Suppressor macrophage (primary cell): ENCODE measurements around the gene LRRTM2.
A peak's percentile ranks its signal among the peaks of the same experiment; 100 is the strongest.
"Not testable (repeated sequence)": the region's sequence is repeated elsewhere in the genome, so short reads cannot be mapped to it uniquely, and the experiment has no call there.

Experiments used
- DNase-seq, 4 experiments: peaks; one replicate each; pipeline ENCODE4 v3.0.0-alpha.2; 2020 to 2022
- total RNA-seq, 17 experiments: gene quantifications; one replicate each; lab custom pipeline; 2026; ENCODE audit warnings: mixed read lengths in 6 of 17, inconsistent platforms in 3 of 17; lab: John Stamatoyannopoulos, UW

Gene LRRTM2, protein sequence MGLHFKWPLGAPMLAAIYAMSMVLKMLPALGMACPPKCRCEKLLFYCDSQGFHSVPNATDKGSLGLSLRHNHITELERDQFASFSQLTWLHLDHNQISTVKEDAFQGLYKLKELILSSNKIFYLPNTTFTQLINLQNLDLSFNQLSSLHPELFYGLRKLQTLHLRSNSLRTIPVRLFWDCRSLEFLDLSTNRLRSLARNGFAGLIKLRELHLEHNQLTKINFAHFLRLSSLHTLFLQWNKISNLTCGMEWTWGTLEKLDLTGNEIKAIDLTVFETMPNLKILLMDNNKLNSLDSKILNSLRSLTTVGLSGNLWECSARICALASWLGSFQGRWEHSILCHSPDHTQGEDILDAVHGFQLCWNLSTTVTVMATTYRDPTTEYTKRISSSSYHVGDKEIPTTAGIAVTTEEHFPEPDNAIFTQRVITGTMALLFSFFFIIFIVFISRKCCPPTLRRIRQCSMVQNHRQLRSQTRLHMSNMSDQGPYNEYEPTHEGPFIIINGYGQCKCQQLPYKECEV
- total RNA-seq = 0 to 2.4 (median 0) reads per million in 17 experiments

DNA sequence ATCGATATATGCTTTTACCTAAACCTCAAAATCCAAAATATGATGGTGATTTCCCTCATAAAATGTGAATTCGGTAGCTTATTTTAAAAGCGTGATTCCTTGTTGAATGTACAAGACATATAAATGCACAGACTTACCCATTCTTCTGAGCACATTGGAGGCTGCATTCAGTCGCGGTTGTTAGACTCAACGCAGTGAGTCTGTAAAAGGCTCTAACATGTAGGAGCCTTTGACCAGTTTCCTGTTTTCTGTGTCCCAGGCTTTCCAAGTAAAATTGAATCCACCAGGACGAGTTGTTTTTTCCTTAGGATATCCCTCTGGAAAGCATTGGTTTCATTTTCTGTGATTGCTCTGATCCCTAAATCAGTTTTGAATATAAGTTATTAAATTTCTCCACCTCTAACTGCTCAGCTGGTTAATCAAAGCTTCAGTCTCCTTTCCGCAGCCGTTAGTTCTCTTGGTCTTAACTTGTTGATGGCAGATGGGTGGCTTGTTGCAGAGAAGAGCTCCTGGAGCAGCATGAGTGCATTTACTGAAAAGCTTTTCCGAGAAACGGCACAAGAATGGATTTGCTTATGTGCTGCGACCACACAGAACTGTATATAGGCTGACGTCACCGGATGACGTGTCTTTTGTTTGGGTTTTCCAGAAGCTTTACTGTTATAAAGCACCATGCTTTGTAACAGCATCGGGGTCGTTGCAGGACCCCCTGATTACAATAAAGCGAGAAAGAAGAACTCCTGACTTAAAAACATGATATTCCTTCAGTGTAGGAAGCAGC lies at the start of gene LRRTM2:
LRRTM2 (minus strand) TSS at position 565 of the 781 bp plus-strand sequence; CDS start at position 141, 424 bp downstream.
- no peak for DNase-seq

DNA sequence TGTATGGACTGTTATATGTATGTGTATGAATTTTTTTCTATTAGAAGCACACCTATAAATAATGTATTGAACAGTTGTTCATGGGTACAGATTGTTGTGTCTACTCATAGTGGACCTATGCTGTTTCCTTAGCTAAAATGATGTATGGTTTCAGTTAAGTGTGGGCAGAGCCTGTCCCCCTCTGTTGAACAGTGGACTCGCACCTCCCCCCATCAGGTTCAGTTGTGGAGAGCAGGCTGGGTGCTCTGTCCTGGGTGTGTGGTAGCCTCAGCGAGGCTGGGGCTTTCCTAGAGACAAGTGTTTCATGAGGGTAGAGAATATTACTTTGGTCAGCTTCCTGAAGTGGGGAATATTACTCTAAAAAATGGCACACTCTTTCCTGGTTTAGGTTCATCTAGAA lies 47.4 kb upstream of the LRRTM2 start:
- no peak for DNase-seq

DNA sequence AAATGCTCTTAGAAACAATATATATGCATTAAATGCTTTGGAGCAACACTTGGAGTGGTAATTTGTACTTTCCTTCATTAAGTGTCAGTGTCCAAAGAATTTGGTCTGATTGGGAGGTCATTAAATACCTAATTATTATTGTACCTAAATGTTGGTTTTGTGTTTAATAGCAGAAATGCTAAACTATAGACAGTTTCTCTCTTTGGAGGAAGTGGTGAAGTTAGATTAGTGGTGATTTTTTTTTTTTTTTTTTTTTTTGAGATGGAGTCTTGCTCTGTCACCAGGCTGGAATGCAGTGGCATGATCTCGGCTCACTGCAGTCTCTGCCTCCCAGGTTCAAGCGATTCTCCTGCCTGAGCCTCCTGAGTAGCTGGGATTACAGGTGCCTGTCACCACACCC lies 46.2 kb upstream of the LRRTM2 start:
- not testable (repeated sequence) for DNase-seq

DNA sequence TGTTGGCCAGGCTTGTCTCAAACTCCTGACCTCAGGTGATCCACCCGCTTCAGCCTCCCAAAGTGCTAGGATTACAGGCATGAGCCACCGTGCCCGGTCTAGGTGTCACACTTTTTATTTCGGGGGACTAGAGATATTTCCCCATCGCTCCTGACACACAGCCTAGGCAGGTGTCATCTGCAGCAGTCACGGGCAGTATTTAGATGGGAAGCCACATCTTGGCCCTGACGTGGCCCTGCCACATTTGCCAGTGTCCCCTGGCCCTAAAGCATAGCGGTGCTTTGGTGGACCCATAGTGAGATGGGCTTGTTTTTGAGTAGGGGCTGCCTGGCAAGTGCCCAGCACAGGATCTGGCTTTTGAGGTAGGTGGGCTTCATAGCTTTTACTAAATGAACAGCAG lies 45.0 kb upstream of the LRRTM2 start:
- no peak for DNase-seq

DNA sequence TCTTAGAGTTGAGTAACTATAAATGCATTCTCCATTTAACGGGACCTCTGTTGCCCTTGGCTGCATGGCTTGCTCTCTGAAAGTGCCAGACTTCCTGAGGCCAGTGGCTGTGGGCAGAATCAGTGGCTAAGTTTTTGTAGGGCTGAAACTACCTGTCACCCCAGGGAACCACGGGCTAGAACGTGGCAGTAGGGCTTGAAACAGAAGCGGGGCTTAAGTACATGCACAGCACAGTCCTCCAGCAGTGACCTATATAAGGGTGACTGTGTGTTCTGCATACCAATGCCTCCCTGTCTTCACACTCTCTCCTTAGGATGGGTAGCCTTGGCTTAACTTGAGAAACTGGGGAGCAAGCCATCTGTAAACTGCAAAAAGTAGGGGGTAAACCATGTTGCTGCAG lies 43.6 kb upstream of the LRRTM2 start:
- DNase-seq = no peak

- no peak for DNase-seq
Measured at GRCh38 chr5:138914338-138914737, 39.2 kb upstream of the LRRTM2 start.

DNA sequence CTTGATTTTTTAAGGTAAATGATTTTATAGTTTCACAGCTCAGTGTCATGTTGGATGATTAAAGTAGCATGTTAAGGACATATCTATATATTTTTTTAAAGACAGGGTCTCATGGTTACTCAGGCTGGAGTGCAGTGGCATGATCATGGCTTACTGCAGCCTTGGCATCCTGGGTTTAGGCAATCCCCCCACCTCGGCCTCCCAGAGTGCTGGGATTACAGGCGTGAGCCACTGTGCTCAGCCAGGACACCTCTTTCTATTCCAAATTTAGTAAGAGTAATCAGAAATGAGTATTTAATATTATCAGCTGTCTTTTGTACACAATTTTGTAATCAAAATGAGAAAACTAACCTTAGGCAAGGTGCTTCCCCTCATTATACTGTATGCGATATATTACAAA lies 38.6 kb upstream of the LRRTM2 start:
- DNase-seq = no peak

DNA sequence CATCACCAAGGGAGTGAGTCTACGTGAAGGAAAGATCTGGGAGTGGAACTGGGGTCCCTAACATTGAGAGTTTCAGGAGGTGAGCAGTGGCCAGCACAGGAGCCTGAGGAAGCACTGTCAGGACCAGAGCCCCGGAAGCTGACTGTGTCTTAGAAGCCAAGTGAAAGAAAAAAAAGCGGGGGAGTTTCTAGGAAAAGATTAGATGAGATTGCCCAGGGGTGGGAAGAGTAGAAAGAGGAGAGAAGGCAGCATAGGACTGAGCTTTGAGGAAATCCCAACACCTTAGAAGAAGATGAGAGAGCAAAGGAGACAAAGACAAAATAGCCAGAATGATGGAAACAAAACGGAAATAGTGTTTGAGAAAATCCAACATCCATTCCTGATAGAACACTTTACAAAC lies 37.0 kb upstream of the LRRTM2 start:
- DNase-seq = no peak

GRCh38 chr5:138911441-138911840 lies 36.3 kb upstream of the LRRTM2 start:
- no peak for DNase-seq

DNA sequence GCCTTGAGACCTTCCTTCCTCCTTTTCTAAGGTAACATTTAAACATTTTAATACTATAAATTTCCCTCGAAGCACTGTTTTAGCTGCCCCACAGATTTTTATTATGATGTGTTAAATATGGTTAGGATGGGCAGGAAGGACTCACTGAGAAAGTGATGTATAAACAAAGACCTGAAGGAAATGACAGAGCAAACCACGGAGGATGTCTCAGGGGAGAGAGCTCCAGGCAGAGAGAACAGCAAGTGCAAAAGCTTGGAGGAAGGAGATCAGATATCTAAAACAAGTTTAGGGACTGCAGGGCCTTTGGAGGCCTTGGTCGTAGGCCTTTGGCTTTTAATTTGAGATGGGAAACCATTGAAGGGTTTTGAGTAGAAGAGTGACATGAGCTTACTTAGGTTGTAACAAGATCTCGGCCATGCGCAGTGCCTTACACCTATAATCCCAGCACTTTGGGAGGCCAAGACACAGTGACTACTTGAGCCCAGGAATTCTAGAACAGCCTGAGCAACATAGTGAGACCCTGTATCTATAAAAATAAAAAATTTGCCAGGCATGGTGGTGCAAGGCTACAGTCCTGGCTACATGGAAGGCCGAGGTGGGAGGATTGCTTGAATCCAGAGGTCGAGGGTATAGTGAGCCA lies 35.5 kb upstream of the LRRTM2 start:
- no peak for DNase-seq

- no peak for DNase-seq
Measured at GRCh38 chr5:138909734-138910133, 34.6 kb upstream of the LRRTM2 start.

GRCh38 chr5:138905541-138905940 lies 30.4 kb upstream of the LRRTM2 start:
- no peak for DNase-seq

- no peak for DNase-seq
Measured at GRCh38 chr5:138903130-138903775, 28.1 kb upstream of the LRRTM2 start.

DNA sequence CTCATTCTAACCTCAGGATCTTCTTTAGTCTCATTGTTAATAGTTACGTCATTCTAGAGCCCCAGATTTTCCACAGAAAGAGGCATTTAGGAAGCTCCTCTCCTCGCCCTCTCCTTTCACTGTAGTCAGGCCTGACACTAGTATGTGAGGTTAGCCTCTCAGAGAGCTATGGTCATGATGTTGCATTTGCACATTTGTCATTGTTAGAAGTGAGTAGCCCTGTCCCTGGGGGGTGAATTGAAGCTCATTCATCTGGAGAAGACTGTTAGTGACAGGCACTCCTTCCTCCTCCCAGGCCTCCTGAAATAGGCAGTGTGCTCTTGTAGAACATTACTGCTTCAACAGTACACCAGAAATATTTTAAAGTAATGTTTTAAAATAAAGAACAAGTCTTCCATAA lies 26.6 kb upstream of the LRRTM2 start:
- DNase-seq = no peak

DNA sequence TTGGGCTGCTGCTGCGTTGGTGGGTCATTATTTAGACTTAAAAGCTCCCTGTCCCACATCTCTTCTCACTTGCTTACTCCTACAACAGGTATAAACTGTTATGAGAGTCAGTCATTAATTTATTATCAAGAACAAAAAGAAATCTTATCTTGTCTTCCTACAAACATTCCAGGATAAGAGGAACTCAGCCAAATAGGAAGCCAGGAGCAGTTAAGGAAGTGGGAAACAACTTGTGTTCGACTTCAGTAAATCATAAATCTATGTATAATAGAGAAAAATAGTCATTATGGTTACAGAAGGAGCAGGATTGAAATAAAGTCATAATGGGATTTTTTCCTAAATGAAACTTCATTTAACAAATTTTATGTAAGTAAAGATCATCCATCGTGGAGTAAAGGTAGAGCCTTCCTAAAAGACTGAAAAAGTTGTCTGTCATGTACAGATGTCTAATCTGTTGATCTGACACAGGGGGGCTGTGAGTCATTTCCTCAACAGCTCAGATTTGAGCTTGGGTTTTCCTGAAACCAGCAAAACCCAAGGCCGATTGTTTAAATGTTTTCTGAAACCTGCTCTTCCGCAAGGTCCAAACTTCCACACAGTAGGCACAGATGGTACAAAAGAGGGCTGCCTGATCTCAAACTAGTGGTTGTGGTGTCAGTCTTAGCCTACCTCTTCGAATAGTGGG lies 25.3 kb upstream of the LRRTM2 start:
- peak in 2 of 4 experiments; percentile 9 to 17 for DNase-seq

DNA sequence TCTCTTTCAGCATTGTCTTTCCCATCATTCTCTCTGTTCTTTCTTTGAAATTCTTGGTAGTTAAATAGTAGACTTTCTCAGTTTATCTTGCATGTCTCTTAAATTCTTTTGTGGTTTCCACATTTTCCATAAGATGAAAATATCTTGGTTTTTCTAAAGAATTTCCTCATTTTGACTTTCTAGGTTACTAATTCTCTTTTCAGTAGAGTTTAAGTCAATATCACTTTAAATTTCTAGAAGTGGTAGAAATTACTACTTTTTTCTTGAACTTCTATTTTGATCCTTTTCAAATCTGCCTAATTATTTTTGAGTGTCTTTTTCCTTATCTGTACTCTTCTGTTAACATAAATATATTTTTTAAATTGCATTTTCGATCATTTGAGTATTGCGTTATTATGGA lies 23.6 kb upstream of the LRRTM2 start:
- no peak for DNase-seq

- no peak for DNase-seq
Measured at GRCh38 chr5:138898299-138898698, 23.2 kb upstream of the LRRTM2 start.

DNA sequence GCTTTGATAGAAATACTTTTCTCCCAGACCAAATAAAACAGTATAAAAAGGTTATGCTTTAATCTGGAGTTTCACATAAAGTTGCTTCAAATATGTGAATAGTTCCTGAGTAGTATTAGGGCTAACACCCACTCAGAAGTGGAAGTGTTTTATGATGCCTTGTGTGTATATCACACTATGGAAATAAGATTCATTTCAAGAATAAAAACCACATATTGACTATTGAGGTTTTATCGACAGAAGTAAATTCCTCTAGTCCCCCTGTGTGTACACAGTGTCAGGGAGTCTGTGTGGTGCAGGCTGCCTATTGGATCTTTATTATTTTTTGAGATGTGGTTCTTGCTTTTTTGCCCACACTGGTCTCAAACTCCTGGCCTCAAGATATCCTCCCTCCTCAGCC lies 20.8 kb upstream of the LRRTM2 start:
- no peak for DNase-seq

- no peak for DNase-seq
Measured at GRCh38 chr5:138890644-138891043, 15.5 kb upstream of the LRRTM2 start.

DNA sequence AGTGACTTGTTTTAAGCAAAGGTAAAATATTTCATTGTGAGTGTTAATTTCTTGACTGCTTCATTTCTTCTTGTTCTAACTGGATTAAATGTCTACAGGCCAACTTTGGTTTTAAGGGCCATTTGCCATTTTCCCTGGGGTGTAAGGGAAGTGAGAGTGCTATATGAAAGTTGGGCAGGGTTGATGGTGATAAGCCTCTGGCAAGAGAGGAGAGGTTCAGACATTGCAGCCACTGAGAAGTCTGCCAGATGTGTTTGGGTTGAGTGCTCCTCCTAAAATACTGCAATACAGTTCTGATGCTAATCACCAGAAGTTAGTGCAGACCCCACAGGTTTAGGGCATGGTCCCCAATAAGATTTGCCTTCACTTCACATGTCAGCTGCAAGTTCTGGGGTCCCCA lies 14.9 kb upstream of the LRRTM2 start:
- no peak for DNase-seq

- DNase-seq = no peak
Measured at GRCh38 chr5:138884554-138884953, 9.4 kb upstream of the LRRTM2 start.

GRCh38 chr5:138884094-138884493 lies 9.0 kb upstream of the LRRTM2 start:
- DNase-seq = no peak
